Measurements from ENCODE around the gene DIPK1A. TPM values are rescaled to one million over a fixed set of nuclear protein-coding genes. Genes with fewer than 3 reads are reported as not detected.

Gene DIPK1A
- total RNA-seq, result 15.3 and 16.2 TPM in 2 replicates

DNA sequence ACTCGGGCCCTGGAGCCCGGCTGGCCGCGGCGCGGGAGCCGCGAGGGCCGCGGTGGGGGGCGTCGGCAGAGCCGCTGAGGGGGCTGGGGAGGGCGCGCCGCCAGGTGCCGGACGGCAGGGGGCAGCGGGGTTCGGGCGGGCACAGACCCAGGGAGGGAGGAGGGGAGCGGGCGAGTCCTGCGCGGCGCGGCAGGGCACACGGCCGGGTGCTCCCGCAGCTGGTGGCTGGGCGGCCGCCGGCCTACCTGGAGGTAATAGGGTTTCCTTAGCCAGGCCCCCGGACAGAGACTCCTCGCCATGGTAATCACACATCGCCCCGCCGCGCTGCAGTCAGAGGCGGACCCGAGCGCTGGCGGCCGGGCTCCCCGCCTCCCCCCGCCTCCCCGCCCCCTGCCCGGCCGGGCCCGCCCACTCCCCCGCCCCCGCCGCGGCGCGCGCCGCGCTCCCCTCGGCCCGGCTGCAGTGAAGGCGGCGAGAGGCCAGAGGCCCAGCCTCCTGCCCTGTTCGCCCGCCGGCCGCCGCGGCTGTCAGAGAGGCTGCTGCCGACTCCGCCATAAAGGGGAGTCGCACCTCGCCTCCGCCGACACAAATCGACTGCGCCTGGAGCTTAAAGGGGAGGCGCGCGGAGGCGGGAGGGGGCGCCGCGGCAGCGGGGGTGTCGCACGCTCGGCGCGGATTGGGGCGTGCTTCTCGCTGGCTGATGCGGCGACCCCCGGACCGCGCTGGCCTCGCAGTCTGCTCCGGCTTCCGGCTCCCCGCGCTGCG is at the start of gene DIPK1A:
Gene DIPK1A, minus strand, starts transcription at position 332 of the 765 bp plus-strand sequence. Its CDS starts 33 bp downstream, at position 299.

DNA sequence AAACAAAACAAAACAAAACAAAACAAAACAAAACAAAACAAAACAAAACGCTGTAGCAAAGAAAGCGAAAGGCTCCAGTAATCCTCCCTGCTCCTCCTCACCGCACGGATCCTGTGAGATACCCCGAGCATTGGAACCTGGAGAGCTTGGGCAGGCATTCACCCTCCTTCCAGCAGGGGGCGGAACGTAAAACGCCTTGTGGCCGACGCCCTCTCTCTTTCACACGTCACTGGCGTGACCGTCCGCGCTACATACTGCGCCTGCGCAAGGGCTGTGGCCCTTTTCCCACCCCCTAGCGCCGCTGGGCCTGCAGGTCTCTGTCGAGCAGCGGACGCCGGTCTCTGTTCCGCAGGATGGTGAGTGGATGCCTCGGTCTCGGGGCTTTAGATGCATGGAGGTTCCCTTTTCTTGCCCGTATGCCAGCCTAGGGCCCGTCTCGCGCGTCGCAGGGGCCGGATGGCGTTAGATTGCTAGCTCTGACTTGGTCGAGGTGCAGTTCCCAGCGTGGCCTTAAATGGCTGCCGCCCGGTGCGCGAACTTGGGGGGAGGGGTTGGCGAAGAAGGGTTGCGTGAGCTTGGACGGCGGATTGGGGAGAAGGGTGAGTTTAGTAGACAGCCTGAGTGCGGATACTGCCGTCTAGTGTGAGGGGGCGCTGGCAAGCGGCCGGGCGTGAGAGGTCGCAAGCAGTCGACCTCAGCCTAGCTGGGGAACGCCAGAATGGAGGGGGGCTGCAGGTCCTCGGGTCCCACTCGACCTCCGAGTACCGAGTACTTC is 129.3 kb downstream of the DIPK1A start, which contains the start of gene RPL5:
Gene RPL5, plus strand, starts transcription at position 279 of the 775 bp plus-strand sequence. Its CDS starts 75 bp downstream, at position 354.

Other genes with a start within 250 kb of the DIPK1A start
- 33.4 and 40.5 TPM in 2 replicates for gene EVI5, start 176.4 kb downstream of the DIPK1A start, total RNA-seq
- 1,190 and 1,272 TPM in 2 replicates for gene RPL5, start 129.4 kb downstream of the DIPK1A start, total RNA-seq
- 15.6 and 20.0 TPM in 2 replicates for gene MTF2, start 117.8 kb upstream of the DIPK1A start, total RNA-seq
- 69.5 and 73.5 TPM in 2 replicates for gene TMED5, start 219.0 kb upstream of the DIPK1A start, total RNA-seq
- 17.1 and 32.8 TPM in 2 replicates for gene CCDC18, start 219.3 kb upstream of the DIPK1A start, total RNA-seq